HCT116 (cell line): Measurements from ENCODE around the gene SORCS2. TPM values are rescaled to one million over a fixed set of nuclear protein-coding genes. Genes with fewer than 3 reads are reported as not detected.

ENCODE experiments used
- ATAC-seq: fragments of 200-7000 bp; cut with Tn5 transposase; 2 replicates; pipeline ENCODE4 v1.9.1; 2020; ENCODE audit warnings: mild to moderate bottlenecking, moderate library complexity
- BruUV-seq: library from RNA; stranded (reverse); fragments of 400-500 nt; replicated peaks from 2 replicates; lab custom pipeline; 2021; lab: Mats Ljungman, UMichigan
- CTCF ChIA-PET: fragments of 300-600 bp; sonication (Branson Sonifier 250); formaldehyde crosslinking; loops from one replicate; lab custom pipeline; 2021; ENCODE audit warnings: antibody characterized with exemption; lab: Charles Lee
- POLR2A ChIA-PET: fragments of 300-600, 350-600 bp; sonication (Branson Sonifier 250); formaldehyde crosslinking; loops from one replicate; lab custom pipeline; 2021; ENCODE audit warnings: antibody characterized with exemption; lab: Charles Lee
- RAD21 ChIA-PET, 2 experiments: fragments of 300-600 bp; sonication (Branson Sonifier 250); formaldehyde crosslinking; loops; one replicate each; lab custom pipeline; 2023; ENCODE audit warnings: low total read pairs in 2 of 2; ENCODE audit not compliant: uncharacterized antibody in 2 of 2, unreplicated experiment in 2 of 2, low non-redundant PET in 1 of 2; lab: Charles Lee
- DNase-seq: peaks from one replicate; pipeline ENCODE4 v3.0.0-alpha.2; 2010; ENCODE audit warnings: low read depth, low spot score
- H2AFZ ChIP-seq: fragments of 200-600 bp; shearing (Covaris generic), sonication (generic); 2 replicates; pipeline ENCODE4 v1.6.1; 2017; ENCODE audit warnings: low read depth, mixed run types, mixed read lengths, antibody characterized with exemption, low read length; ENCODE audit not compliant: poor library complexity, severe bottlenecking
- H3K27ac ChIP-seq: 2 replicates; pipeline ENCODE4 v1.5.1; 2012; ENCODE audit warnings: low read depth, low read length
- H3K27me3 ChIP-seq: fragments of 200-600 bp; sonication (generic); 2 replicates; pipeline ENCODE4 v1.6.1; 2016; ENCODE audit warnings: mixed run types, low read length, mixed read lengths; ENCODE audit not compliant: insufficient read depth
- H3K36me3 ChIP-seq, 2 experiments: fragments of 200-500 bp in 1 of 2; fragments of 200-600 bp in 1 of 2; sonication (Bioruptor generic) in 1 of 2; sonication (generic) in 1 of 2; 2 replicates each; pipeline versions ENCODE4 v1.5.1 to v1.6.1; 2014 to 2016; ENCODE audit warnings: low read length in 2 of 2, inconsistent platforms in 1 of 2, mixed read lengths in 1 of 2, mixed run types in 1 of 2; ENCODE audit not compliant: insufficient read depth in 2 of 2, control insufficient read depth in 1 of 2
- H3K4me1 ChIP-seq, 2 experiments: fragments of 200-600 bp in 1 of 2; sonication (generic) in 1 of 2; 2 replicates each; pipeline versions ENCODE4 v1.5.1 to v1.6.1; 2012 to 2017; ENCODE audit warnings: low read length in 2 of 2, inconsistent platforms in 1 of 2, mild to moderate bottlenecking in 1 of 2, mixed read lengths in 1 of 2, mixed run types in 1 of 2, moderate library complexity in 1 of 2; ENCODE audit not compliant: insufficient read depth in 2 of 2, control insufficient read depth in 1 of 2
- H3K4me2 ChIP-seq: fragments of 200-600 bp; sonication (generic); 2 replicates; pipeline ENCODE4 v1.6.1; 2017; ENCODE audit warnings: mixed run types, low read length, mixed read lengths
- H3K4me3 ChIP-seq, 2 experiments: fragments of 200-600 bp in 1 of 2; sonication (generic) in 1 of 2; replicated peaks in 1 of 2; 2 replicates each; pipeline ENCODE4 v1.5.1; 2011 to 2016; ENCODE audit warnings: low read length in 2 of 2, control low read depth in 1 of 2, low read depth in 1 of 2, mild to moderate bottlenecking in 1 of 2, mixed read lengths in 1 of 2, mixed run types in 1 of 2
- H3K79me2 ChIP-seq: fragments of 200-600 bp; sonication (generic); 2 replicates; pipeline ENCODE4 v1.6.1; 2017; ENCODE audit warnings: mild to moderate bottlenecking, mixed run types, low read length, moderate library complexity, mixed read lengths; ENCODE audit not compliant: insufficient read depth
- H3K9ac ChIP-seq: fragments of 200-600 bp; sonication (generic); 2 replicates; pipeline ENCODE4 v1.6.1; 2016; ENCODE audit warnings: low read length, mixed read lengths
- H3K9me2 ChIP-seq: fragments of 200-600 bp; sonication (generic), shearing (Covaris generic); 2 replicates; pipeline ENCODE4 v1.6.1; 2017; ENCODE audit warnings: mixed run types, mild to moderate bottlenecking, moderate library complexity; ENCODE audit not compliant: insufficient read depth
- H3K9me3 ChIP-seq, 2 experiments: fragments of 200-500 bp in 1 of 2; fragments of 200-600 bp in 1 of 2; sonication (Bioruptor generic) in 1 of 2; sonication (generic) in 1 of 2; 2 replicates each; pipeline ENCODE4 v1.6.1; 2014 to 2017; ENCODE audit warnings: low read length in 2 of 2, mixed read lengths in 2 of 2, inconsistent platforms in 1 of 2, low read depth in 1 of 2, mild to moderate bottlenecking in 1 of 2, mixed run types in 1 of 2, moderate library complexity in 1 of 2; ENCODE audit not compliant: control insufficient read depth in 1 of 2, insufficient read depth in 1 of 2
- H4K20me1 ChIP-seq: fragments of 200-600 bp; sonication (generic), shearing (Covaris generic); 2 replicates; pipeline ENCODE4 v1.6.1; 2017; ENCODE audit warnings: mixed run types, mild to moderate bottlenecking, moderate library complexity; ENCODE audit not compliant: insufficient read depth
- CBX3 ChIP-seq: IDR thresholded peaks from 2 replicates; pipeline ENCODE4 v1.6.1; 2012; ENCODE audit warnings: low read depth
- EGR1 ChIP-seq: IDR thresholded peaks from 2 replicates; pipeline ENCODE4 v1.6.1; 2012; ENCODE audit warnings: low read depth
- EZH2phosphoT487 ChIP-seq: fragments of 200-600 bp; IDR thresholded peaks from 2 replicates; pipeline ENCODE4 v1.6.1; 2018; ENCODE audit warnings: antibody characterized with exemption, borderline replicate concordance
- FOSL1 ChIP-seq: IDR thresholded peaks from 2 replicates; pipeline ENCODE4 v1.6.1; 2012; ENCODE audit warnings: low read depth
- SRF ChIP-seq: IDR thresholded peaks from 2 replicates; pipeline ENCODE4 v1.6.1; 2012; ENCODE audit warnings: low read depth
- intact Hi-C: fragments of 100-400 bp; cut with micrococcal nuclease; formaldehyde crosslinking; loops from 2 replicates; pipeline ENCODE4 v1.10.0; 2022
- total RNA-seq: library from RNA; stranded (reverse); gene quantifications from one replicate; pipeline ENCODE4 v1.2.1, GENCODE V29; 2021; ENCODE audit not compliant: unreplicated experiment
- TF ChIP-seq, protein P1 (sequence below): IDR thresholded peaks from 2 replicates; pipeline ENCODE4 v1.6.1; 2012
- TF ChIP-seq, protein P2 (sequence below): IDR thresholded peaks from 2 replicates; pipeline ENCODE4 v1.6.1; 2011; ENCODE audit warnings: mild to moderate bottlenecking, low read length, moderate library complexity; ENCODE audit not compliant: insufficient replicate concordance; ENCODE audit errors: extremely low read depth
- TF ChIP-seq, protein P3 (sequence below), 3 experiments: fragments of 200-600 bp in 1 of 3; sonication (generic) in 1 of 3; IDR thresholded peaks in 2 of 3; conservative IDR thresholded peaks in 1 of 3; 2 replicates each; pipeline ENCODE4 v1.5.1; 2012 to 2017; ENCODE audit warnings: low read depth in 2 of 3, low read length in 2 of 3, antibody characterized with exemption in 1 of 3, borderline replicate concordance in 1 of 3, control low read depth in 1 of 3, mild to moderate bottlenecking in 1 of 3, mixed read lengths in 1 of 3, mixed run types in 1 of 3, moderate library complexity in 1 of 3; ENCODE audit not compliant: insufficient read depth in 1 of 3

SORCS2 gene
- total RNA-seq, 1 experiment from 2014 or later: 0.37 TPM

DNA sequence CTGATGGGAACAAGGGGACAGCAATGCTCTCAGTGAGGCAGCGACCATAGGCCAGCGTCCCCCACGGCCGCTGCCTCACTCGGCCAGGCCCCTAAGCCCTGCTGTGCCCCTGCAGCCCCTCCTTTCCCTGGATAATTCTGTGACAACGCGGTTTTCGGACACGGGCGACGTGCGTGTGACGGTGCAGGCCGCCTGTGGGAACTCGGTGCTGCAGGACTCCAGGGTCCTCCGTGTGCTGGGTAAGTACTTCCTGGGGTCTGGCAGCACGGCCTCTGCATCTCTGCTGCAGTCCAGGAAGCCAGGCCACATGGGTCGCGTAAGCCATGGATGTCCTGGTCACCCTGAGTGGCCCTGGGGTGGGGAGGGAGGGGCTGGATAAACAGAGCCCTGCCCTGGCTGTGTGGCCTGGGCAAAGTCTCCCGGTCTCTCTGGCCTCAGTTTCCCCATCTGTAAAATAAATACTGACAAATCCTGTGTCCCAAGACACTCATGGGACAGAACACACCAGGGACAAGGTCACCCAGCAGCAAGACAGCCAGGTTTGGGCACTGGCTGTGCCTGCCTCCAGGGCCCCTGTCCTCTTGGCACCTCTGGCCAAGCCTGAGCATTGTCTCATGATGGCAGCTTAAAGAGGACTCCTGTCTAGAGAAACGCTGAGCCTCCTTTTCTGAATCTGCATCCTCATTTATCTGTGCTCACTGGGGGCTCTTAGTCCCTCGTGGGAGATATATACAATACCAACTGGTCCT, 534.5 kb downstream of the SORCS2 start:
- no peaks in the 10 kb centered on the region for H3K27me3 ChIP-seq
- ChIA-PET POLR2A (no interaction called here), CTCF (no interaction called here), RAD21 (no interaction called here)
- H3K4me2 ChIP-seq: no peak overlapping the region
- TF ChIP-seq, protein P1, sequence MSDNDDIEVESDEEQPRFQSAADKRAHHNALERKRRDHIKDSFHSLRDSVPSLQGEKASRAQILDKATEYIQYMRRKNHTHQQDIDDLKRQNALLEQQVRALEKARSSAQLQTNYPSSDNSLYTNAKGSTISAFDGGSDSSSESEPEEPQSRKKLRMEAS: no peak
- TF ChIP-seq EZH2phosphoT487 (no peak), CBX3 (no peak), FOSL1 (no peak), EGR1 (no peak), SRF (no peak)
- TF ChIP-seq, protein P2, sequence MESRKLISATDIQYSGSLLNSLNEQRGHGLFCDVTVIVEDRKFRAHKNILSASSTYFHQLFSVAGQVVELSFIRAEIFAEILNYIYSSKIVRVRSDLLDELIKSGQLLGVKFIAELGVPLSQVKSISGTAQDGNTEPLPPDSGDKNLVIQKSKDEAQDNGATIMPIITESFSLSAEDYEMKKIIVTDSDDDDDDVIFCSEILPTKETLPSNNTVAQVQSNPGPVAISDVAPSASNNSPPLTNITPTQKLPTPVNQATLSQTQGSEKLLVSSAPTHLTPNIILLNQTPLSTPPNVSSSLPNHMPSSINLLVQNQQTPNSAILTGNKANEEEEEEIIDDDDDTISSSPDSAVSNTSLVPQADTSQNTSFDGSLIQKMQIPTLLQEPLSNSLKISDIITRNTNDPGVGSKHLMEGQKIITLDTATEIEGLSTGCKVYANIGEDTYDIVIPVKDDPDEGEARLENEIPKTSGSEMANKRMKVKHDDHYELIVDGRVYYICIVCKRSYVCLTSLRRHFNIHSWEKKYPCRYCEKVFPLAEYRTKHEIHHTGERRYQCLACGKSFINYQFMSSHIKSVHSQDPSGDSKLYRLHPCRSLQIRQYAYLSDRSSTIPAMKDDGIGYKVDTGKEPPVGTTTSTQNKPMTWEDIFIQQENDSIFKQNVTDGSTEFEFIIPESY: no peak
- TF ChIP-seq, protein P3, sequence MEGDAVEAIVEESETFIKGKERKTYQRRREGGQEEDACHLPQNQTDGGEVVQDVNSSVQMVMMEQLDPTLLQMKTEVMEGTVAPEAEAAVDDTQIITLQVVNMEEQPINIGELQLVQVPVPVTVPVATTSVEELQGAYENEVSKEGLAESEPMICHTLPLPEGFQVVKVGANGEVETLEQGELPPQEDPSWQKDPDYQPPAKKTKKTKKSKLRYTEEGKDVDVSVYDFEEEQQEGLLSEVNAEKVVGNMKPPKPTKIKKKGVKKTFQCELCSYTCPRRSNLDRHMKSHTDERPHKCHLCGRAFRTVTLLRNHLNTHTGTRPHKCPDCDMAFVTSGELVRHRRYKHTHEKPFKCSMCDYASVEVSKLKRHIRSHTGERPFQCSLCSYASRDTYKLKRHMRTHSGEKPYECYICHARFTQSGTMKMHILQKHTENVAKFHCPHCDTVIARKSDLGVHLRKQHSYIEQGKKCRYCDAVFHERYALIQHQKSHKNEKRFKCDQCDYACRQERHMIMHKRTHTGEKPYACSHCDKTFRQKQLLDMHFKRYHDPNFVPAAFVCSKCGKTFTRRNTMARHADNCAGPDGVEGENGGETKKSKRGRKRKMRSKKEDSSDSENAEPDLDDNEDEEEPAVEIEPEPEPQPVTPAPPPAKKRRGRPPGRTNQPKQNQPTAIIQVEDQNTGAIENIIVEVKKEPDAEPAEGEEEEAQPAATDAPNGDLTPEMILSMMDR (IDR thresholded peaks at IDR 0.05 in 2 of 3, conservative IDR thresholded peaks at IDR 0.05 in 1 of 3; ENCODE audit: borderline replicate concordance in 1 of 3, insufficient read depth in 1 of 3, low read depth in 2 of 3, low read length in 2 of 3): no peak
- no peaks in the 10 kb centered on the region for H3K36me3 ChIP-seq
- H2AFZ ChIP-seq: no peak overlapping the region
- H3K4me1 ChIP-seq: peaks cover 0 to 3% of the 10 kb centered on the region in 2 experiments; a peak in 1 of 4 replicates
- no peak overlapping the region for H3K27ac ChIP-seq
- no TSS peak for BruUV-seq
- no peaks in the 10 kb centered on the region for H4K20me1 ChIP-seq
- no peaks in the 10 kb centered on the region for H3K79me2 ChIP-seq
- intact Hi-C loops: no loop called here
- H3K9me3 ChIP-seq: no peaks in the 10 kb centered on the region; a peak in 1 of 4 replicates
- H3K9ac ChIP-seq: no peak overlapping the region
- no peak for ATAC-seq
- no peak overlapping the region for H3K4me3 ChIP-seq
- no peak for DNase-seq
- H3K9me2 ChIP-seq: no peaks in the 10 kb centered on the region
